WTC11 (cell line): ENCODE data around the gene CPNE2. TPM values are rescaled to one million over a fixed set of nuclear protein-coding genes. Genes with fewer than 3 reads are reported as not detected.

Experiments used
- ATAC-seq: fragments of 200-7000 bp; cut with Tn5 transposase; 2 replicates; pipeline ENCODE4 v1.10.0; 2021; ENCODE audit warnings: mild to moderate bottlenecking, moderate library complexity
- CTCF ChIA-PET: fragments of 300-600 bp; sonication (Branson Sonifier 250); formaldehyde crosslinking; loops from one replicate; lab custom pipeline; 2021; ENCODE audit warnings: antibody characterized with exemption; lab: Charles Lee
- POLR2A ChIA-PET: fragments of 350-600 bp; sonication (Branson Sonifier 250); formaldehyde crosslinking; loops from one replicate; lab custom pipeline; 2021; ENCODE audit warnings: antibody characterized with exemption; lab: Charles Lee
- DNase-seq: peaks from one replicate; pipeline ENCODE4 v3.0.0; 2021; ENCODE audit warnings: low spot score
- H3K27ac Mint-ChIP-seq: 2 replicates; pipeline ENCODE4 v1.8.0; 2021; ENCODE audit warnings: mixed read lengths
- H3K27me3 Mint-ChIP-seq: 2 replicates; pipeline ENCODE4 v1.8.0; 2021; ENCODE audit warnings: low read depth, mild to moderate bottlenecking, moderate library complexity, mixed read lengths
- H3K36me3 Mint-ChIP-seq: 2 replicates; pipeline ENCODE4 v1.8.0; 2021; ENCODE audit warnings: mixed read lengths
- H3K4me1 Mint-ChIP-seq: 2 replicates; pipeline ENCODE4 v1.8.0; 2022; ENCODE audit warnings: mixed read lengths
- H3K4me3 Mint-ChIP-seq: 2 replicates; pipeline ENCODE4 v1.8.0; 2021; ENCODE audit warnings: mild to moderate bottlenecking, moderate library complexity, mixed read lengths
- H3K9me3 Mint-ChIP-seq: 2 replicates; pipeline ENCODE4 v1.8.0; 2021; ENCODE audit warnings: mixed read lengths
- JAZF1 ChIP-seq: fragments of 250-450 bp; sonication (Bioruptor Pico); IDR thresholded peaks from 2 replicates; pipeline ENCODE4 v1.9.0; 2021; ENCODE audit warnings: moderate library complexity, mild to moderate bottlenecking, inconsistent platforms
- MYBL2 ChIP-seq: sonication (generic); formaldehyde crosslinking; IDR thresholded peaks from 2 replicates; pipeline ENCODE4 v1.8.1; 2023; ENCODE audit warnings: mild to moderate bottlenecking, moderate library complexity, missing genetic modification reagents
- OVOL2 ChIP-seq: fragments of 250-450 bp; sonication (Bioruptor Pico); IDR thresholded peaks from 2 replicates; pipeline ENCODE4 v1.9.0; 2021; ENCODE audit warnings: mild to moderate bottlenecking, borderline replicate concordance
- RELA ChIP-seq: sonication (generic); formaldehyde crosslinking; IDR thresholded peaks from 2 replicates; pipeline ENCODE4 v1.8.1; 2022; ENCODE audit warnings: missing genetic modification reagents, mild to moderate bottlenecking, borderline replicate concordance
- TP53 ChIP-seq: sonication (generic); formaldehyde crosslinking; IDR thresholded peaks from 2 replicates; pipeline ENCODE4 v1.8.1; 2023; ENCODE audit warnings: mild to moderate bottlenecking, missing genetic modification reagents
- ZNF138 ChIP-seq: sonication (generic); formaldehyde crosslinking; conservative IDR thresholded peaks from 2 replicates; pipeline ENCODE4 v1.8.1; 2022; ENCODE audit warnings: mild to moderate bottlenecking, moderate library complexity, missing genetic modification reagents
- total RNA-seq: library from RNA; stranded (reverse); gene quantifications from 3 replicates; pipeline ENCODE4 v1.2.3, GENCODE V29; 2021
- TF ChIP-seq, protein P1 (sequence below): fragments of 250-450 bp; sonication (Bioruptor Pico); conservative IDR thresholded peaks from 2 replicates; pipeline ENCODE4 v1.9.0; 2021; ENCODE audit warnings: mild to moderate bottlenecking
- TF ChIP-seq, protein P2 (sequence below): fragments of 250-450 bp; sonication (Bioruptor Pico); IDR thresholded peaks from 2 replicates; pipeline ENCODE4 v1.9.0; 2021; ENCODE audit warnings: mild to moderate bottlenecking, borderline replicate concordance
- TF ChIP-seq, protein P3 (sequence below): sonication (generic); formaldehyde crosslinking; IDR thresholded peaks from 2 replicates; pipeline ENCODE4 v1.8.1; 2023; ENCODE audit warnings: mild to moderate bottlenecking, moderate library complexity, missing genetic modification reagents

Gene CPNE2
- total RNA-seq, 1 experiment from 2014 or later = 14.0 TPM

DNA sequence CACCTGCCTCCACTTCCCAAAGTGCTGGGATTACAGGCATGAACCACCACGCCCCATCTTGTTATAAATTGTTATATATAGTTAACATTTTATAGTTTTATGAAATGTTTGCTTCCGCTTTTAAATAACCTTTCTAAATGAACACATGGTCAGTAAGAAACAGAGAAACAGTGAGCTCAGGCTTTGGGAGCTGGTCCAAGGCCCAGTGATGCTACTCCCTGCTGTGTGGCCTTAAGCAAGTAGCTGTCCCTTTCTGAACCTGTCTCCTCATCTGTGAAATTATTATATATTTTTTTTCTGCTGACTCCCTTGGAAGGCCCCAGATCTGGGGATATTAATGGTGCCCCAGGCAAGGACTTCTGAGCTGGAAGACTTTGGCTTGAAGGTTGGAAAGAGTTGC is 19.0 kb downstream of the CPNE2 start:
- TF ChIP-seq, protein P1, sequence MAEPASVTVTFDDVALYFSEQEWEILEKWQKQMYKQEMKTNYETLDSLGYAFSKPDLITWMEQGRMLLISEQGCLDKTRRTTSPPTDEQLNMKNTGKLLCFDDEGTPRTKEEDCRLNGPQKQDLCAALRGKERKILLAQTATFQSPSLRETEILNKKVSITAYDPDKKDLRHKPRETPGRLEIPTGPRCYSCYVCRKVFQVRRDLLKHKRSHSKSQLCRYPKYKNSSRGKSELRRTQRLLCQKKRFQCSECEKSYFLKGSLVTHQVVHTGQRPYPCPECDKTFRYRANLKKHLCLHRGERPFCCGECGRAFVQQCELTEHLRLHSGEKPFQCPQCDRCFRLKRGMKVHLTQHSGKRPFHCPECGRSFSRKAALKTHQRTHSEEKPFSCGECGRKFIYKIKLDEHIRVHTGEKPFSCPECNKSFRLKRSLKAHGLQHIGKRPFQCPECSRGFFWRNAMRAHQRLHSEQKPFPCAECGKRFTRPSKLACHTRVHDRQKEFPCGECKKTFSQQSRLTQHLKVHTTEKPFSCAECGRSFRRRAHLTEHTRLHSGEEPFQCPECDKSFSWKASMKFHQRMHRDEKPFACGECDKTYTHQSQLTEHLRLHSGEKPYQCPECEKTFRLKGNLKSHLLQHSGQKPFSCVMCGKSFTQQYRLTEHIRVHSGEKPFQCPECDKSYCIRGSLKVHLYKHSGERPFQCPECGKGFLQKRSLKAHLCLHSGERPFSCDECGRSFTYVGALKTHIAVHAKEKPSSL (CRISPR knock-in tag) = no peak
- TF ChIP-seq, protein P2, sequence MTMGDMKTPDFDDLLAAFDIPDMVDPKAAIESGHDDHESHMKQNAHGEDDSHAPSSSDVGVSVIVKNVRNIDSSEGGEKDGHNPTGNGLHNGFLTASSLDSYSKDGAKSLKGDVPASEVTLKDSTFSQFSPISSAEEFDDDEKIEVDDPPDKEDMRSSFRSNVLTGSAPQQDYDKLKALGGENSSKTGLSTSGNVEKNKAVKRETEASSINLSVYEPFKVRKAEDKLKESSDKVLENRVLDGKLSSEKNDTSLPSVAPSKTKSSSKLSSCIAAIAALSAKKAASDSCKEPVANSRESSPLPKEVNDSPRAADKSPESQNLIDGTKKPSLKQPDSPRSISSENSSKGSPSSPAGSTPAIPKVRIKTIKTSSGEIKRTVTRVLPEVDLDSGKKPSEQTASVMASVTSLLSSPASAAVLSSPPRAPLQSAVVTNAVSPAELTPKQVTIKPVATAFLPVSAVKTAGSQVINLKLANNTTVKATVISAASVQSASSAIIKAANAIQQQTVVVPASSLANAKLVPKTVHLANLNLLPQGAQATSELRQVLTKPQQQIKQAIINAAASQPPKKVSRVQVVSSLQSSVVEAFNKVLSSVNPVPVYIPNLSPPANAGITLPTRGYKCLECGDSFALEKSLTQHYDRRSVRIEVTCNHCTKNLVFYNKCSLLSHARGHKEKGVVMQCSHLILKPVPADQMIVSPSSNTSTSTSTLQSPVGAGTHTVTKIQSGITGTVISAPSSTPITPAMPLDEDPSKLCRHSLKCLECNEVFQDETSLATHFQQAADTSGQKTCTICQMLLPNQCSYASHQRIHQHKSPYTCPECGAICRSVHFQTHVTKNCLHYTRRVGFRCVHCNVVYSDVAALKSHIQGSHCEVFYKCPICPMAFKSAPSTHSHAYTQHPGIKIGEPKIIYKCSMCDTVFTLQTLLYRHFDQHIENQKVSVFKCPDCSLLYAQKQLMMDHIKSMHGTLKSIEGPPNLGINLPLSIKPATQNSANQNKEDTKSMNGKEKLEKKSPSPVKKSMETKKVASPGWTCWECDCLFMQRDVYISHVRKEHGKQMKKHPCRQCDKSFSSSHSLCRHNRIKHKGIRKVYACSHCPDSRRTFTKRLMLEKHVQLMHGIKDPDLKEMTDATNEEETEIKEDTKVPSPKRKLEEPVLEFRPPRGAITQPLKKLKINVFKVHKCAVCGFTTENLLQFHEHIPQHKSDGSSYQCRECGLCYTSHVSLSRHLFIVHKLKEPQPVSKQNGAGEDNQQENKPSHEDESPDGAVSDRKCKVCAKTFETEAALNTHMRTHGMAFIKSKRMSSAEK = no peak
- TF ChIP-seq MYBL2 (CRISPR knock-in tag) (no peak), JAZF1 (CRISPR knock-in tag) (no peak)
- TF ChIP-seq, protein P3, sequence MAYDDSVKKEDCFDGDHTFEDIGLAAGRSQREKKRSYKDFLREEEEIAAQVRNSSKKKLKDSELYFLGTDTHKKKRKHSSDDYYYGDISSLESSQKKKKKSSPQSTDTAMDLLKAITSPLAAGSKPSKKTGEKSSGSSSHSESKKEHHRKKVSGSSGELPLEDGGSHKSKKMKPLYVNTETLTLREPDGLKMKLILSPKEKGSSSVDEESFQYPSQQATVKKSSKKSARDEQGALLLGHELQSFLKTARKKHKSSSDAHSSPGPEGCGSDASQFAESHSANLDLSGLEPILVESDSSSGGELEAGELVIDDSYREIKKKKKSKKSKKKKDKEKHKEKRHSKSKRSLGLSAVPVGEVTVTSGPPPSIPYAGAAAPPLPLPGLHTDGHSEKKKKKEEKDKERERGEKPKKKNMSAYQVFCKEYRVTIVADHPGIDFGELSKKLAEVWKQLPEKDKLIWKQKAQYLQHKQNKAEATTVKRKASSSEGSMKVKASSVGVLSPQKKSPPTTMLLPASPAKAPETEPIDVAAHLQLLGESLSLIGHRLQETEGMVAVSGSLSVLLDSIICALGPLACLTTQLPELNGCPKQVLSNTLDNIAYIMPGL (CRISPR knock-in tag) = no peak
- TF ChIP-seq, all 79 proteins: peak for 0
- no peak for DNase-seq
- H3K4me3 Mint-ChIP-seq = no peak overlapping the region
- H3K9me3 Mint-ChIP-seq = no peaks in the 10 kb centered on the region
- H3K27me3 Mint-ChIP-seq = no peaks in the 10 kb centered on the region
- no peaks in the 10 kb centered on the region for H3K36me3 Mint-ChIP-seq
- POLR2A ChIA-PET = no interaction called here
- H3K4me1 Mint-ChIP-seq = peaks cover 15% of the 10 kb centered on the region
- no peak overlapping the region for H3K27ac Mint-ChIP-seq
- CTCF ChIA-PET = interaction anchor here (0.9 to 1.2 kb wide), 3 partner anchors 19 to 28 kb away, joined by 4 read pairs; partner anchors contain the start of gene CPNE2
- ATAC-seq = no peak

DNA sequence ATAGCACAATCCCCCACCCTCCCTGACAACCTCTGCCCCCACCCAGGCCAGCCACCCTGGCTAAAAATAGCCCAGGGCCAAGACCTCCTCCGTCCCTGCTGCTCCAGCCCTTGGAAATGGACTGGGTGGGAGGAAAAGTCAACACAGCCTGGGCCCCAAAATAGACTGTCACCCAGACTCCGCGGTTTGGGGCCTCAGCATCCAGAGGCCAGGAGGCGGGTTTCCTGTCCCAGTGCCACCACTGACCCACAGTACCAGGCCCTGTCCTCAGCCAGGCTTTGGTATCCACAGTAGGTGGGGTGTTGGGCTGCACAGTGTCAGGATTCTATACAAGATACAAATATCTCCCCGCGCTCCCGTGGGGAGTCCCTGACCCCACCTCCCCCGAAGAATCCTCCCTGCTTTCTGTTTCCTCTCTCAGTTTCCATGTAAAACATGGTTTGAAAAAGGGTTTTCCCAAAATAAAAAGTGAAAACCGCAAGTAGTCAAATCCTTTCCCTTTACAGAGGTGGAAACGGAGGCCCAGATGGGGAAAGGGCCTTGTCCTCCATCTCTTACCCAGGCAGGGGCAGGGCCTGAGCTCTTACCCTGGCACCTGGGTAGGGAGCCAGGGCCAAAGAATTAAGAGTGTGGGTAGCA is 20.1 kb downstream of the CPNE2 start:
- Mint-ChIP-seq H3K9me3 (no peaks in the 10 kb centered on the region), H3K4me1 (peaks cover 9% of the 10 kb centered on the region), H3K27me3 (no peaks in the 10 kb centered on the region), H3K27ac (no peak overlapping the region), H3K36me3 (no peaks in the 10 kb centered on the region), H3K4me3 (no peak overlapping the region)
- ATAC-seq (no peak), DNase-seq (no peak)
- TF ChIP-seq TP53 (CRISPR knock-in tag) (no peak), JAZF1 (CRISPR knock-in tag) (no peak), ZNF138 (CRISPR knock-in tag) (no peak), OVOL2 (CRISPR knock-in tag) (no peak), RELA (no peak)
- TF ChIP-seq, protein P2 = no peak
- TF ChIP-seq, protein P3 (CRISPR knock-in tag) = no peak
- POLR2A ChIA-PET = no interaction called here
- CTCF ChIA-PET = no interaction called here
